K562 treated with DMSO at 1 percent for 24 hours (cell line): ENCODE measurements around the gene PLA2G4B. TPM values are rescaled to one million over a fixed set of nuclear protein-coding genes. Genes with fewer than 3 reads are reported as not detected.

Experiments used
- total RNA-seq: library from RNA; unstranded; fragments of 300-600 nt; gene quantifications from 2 replicates; pipeline ENCODE4 v1.2.3, GENCODE V29; 2022; ENCODE audit warnings: low read depth; ENCODE audit not compliant: insufficient read depth

Gene PLA2G4B, protein sequence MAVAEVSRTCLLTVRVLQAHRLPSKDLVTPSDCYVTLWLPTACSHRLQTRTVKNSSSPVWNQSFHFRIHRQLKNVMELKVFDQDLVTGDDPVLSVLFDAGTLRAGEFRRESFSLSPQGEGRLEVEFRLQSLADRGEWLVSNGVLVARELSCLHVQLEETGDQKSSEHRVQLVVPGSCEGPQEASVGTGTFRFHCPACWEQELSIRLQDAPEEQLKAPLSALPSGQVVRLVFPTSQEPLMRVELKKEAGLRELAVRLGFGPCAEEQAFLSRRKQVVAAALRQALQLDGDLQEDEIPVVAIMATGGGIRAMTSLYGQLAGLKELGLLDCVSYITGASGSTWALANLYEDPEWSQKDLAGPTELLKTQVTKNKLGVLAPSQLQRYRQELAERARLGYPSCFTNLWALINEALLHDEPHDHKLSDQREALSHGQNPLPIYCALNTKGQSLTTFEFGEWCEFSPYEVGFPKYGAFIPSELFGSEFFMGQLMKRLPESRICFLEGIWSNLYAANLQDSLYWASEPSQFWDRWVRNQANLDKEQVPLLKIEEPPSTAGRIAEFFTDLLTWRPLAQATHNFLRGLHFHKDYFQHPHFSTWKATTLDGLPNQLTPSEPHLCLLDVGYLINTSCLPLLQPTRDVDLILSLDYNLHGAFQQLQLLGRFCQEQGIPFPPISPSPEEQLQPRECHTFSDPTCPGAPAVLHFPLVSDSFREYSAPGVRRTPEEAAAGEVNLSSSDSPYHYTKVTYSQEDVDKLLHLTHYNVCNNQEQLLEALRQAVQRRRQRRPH
- 4.6 and 8.3 TPM in 2 replicates for total RNA-seq

DNA sequence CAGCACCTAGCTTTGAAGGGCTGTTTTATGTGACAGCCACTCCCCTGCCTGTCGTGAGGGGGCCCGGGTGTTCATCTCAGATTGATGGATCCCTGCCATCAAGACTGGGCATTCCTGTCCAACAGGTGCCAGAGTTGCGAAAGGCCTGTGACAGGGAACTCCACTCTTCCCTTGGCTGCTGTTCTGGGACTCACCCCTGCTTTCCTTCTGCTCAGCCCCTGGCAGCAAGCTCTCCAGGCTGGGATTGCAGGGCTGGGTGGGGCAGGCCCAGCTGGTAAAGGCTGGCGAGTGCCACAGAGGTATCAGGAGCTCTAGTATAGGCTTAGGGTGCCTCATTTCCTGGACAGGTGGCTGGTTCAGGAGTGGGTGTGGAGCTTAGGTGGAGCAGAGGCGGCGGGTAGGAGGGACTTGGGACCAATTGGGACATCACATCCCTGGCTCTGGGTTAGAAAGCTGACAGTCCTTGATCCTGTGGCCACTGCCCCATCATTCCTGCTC lies at the start of gene PLA2G4B:
TSS of gene PLA2G4B (plus strand) at position 448 of the 498 bp plus-strand sequence. CDS start 67 bp downstream, outside the sequence.

DNA sequence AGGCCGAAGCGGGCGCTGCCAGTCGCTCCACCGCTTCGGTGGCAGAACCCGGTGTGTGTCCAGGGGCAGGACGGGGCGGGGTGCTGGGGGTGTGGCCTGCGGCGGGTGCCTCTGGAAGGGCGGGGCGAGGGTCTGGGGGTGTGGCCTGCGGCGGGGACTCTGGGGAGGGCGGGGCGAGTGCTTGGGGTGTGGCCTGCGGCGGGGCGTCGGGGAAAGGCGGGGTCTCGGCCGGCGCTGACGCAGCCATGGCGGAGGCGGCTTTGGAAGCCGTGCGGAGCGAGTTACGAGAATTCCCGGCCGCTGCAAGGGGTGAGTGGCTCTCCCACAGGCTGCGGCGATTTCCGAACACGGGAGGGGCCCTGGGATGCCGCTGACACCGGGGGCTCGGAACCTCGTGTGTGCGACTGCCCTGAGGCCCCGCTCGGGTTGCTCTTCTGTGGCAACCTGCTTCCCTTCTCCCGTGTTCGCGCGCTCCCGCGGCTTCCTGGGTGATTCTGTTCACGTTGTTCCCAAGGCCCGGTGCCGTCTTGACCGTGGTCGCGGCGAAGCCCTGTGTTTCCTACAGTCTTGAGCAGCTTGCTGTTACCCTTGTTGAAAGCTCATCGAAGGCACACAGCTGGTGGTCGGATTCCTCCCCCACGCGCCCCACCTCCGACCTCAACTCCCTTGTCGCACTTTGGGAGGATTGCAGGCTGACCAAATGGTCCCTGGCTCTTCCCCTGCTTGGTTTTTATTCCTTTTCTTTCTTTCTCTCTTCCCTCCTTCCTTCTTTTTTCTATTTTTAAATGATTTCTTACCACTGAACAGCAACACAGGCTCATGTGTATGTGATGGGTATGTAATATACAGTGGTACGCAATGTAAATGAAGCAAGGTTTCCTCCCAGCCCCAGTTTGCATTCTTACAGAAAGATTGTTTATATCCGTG lies 10.5 kb upstream of the PLA2G4B start, which contains the start of gene JMJD7:
TSS of gene JMJD7 (plus strand) at position 213 of the 927 bp plus-strand sequence. CDS start at position 246, 33 bp downstream.

DNA sequence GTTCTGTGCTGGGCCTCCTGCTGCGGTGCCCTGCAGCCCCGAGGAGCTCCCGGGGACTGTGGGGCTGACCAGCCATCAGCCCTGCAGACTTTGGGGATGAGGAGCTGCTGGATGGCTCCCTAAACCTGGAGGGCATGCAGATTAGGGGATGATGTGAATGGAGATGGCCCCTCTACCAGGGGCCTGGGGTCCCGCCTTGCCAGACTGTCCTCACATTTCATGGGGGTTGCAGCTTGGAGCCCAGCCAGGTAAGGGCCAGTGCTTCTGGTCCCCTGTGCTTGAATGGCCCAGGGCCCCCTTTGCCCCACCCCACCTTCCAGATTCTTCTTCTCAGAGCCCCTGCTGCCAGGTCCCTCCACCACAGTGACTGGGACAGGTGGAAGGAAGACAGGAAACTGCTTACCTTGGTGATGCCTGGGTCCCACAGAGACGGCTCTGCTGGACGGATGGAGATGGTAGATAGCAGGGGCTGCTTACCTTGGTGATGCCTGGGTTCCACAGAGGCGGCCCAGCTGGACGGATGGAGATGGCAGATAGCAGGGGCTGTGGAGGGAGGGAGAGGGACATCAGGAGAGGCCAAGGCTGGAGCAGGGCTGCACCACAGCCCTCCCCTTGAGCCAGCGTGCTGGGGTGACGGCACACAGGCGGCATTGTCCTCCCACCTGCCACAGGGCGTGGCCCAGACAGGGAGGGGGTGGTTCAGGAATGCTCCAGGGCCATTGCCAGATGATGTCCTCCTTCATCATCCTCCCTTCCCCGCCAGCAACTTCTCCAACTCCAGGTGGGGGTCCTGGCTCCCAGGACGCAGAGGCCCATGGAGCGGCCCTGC lies 55.0 kb downstream of the PLA2G4B start, which contains the start of gene SPTBN5:
TSS of gene SPTBN5 (minus strand) at position 632 of the 829 bp plus-strand sequence. CDS start at position 76, 556 bp downstream.

Other genes starting within 250 kb of the PLA2G4B start
- 7.4 and 8.1 TPM in 2 replicates for gene MGA, start 178.4 kb upstream of the PLA2G4B start, total RNA-seq
- 10.7 and 11.1 TPM in 2 replicates for gene MAPKBP1, start 64.4 kb upstream of the PLA2G4B start, total RNA-seq
- 14.4 and 14.5 TPM in 2 replicates for gene JMJD7, start 10.8 kb upstream of the PLA2G4B start, total RNA-seq
- 0.02 TPM in 1 of 2 replicates, not detected in the other for gene SPTBN5, start 55.2 kb downstream of the PLA2G4B start, total RNA-seq
- 8.1 and 10.4 TPM in 2 replicates for gene EHD4, start 133.7 kb downstream of the PLA2G4B start, total RNA-seq
- not detected in 2 replicates for gene PLA2G4E, start 182.2 kb downstream of the PLA2G4B start, total RNA-seq